Muscle layer of colon (tissue), 2 donors: ENCODE data around the gene KRTAP6-3.

Source experiments
- H3K27ac ChIP-seq: one replicate; pipeline ENCODE4 v1.7.0; 2013; ENCODE audit warnings: low read depth, mild to moderate bottlenecking, low read length, moderate library complexity
- H3K27me3 ChIP-seq, 2 donors: one replicate each; pipeline ENCODE4 v1.7.0; 2013; ENCODE audit warnings: low read length in 2 of 2, mild to moderate bottlenecking in 2 of 2; ENCODE audit not compliant: insufficient read depth in 2 of 2, control insufficient read depth in 1 of 2
- H3K36me3 ChIP-seq: one replicate; pipeline ENCODE4 v1.7.0; 2013; ENCODE audit warnings: mild to moderate bottlenecking, low read length; ENCODE audit not compliant: insufficient read depth
- H3K4me1 ChIP-seq: one replicate; pipeline ENCODE4 v1.7.0; 2013; ENCODE audit warnings: mild to moderate bottlenecking, low read length; ENCODE audit not compliant: insufficient read depth
- H3K4me3 ChIP-seq, 2 donors: one replicate each; pipeline ENCODE4 v1.7.0; 2013; ENCODE audit warnings: low read length in 2 of 2, low read depth in 1 of 2, mild to moderate bottlenecking in 1 of 2, moderate library complexity in 1 of 2
- H3K9ac ChIP-seq: one replicate; pipeline ENCODE4 v1.7.0; 2013; ENCODE audit warnings: low read length
- H3K9me3 ChIP-seq: one replicate; pipeline ENCODE4 v1.7.0; 2013; ENCODE audit warnings: mild to moderate bottlenecking, low read length
- donor health status: abdominal sarcoma.
- donor health status: Adenocarcinoma of cecum.

KRTAP6-3 gene

DNA sequence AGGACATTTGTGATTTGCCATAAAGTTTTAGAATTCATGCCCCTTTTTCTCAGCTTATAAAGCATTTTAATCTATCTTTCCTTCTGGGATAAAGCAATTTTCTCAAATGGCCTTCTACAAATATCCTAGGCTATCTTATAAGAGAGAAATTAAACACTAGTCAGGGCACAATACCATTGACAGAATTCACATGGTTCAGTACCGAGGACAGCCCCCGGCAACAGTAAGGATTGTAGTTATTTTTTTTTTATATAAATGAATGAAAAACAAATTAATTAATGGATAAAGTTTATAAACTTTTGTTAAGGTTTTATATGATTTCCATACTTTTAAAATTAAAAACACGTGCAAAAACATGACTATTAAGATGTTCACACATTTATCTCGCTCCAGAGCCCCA, 35.9 kb downstream of the KRTAP6-3 start:
- Histone ChIP-seq H3K4me3 (no peak overlapping the region), H3K4me1 (peaks cover 5% of the 10 kb centered on the region), H3K27ac (no peak overlapping the region), H3K9me3 (no peaks in the 10 kb centered on the region), H3K27me3 (no peaks in the 10 kb centered on the region), H3K9ac (no peak overlapping the region), H3K36me3 (no peaks in the 10 kb centered on the region)

DNA sequence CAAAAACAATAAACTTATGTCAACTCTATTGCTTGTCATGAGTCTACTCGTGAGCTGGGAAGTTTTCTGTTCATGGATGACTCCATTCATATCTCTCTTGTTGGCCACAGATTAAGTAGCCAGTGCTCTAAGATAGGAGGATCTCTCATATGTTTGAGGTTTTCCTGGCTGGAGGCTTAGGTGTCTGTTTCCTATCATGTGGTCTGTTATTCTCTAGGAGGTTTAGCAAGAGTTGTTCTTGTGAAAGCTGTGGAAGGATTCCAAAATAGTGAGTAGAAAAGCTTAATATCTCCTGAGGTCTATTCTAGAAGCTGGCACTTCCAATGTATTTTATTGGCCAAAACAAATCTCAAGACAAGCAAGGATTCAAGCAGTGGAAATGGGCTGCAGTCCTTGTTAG, 37.0 kb downstream of the KRTAP6-3 start:
- Histone ChIP-seq H3K27me3 (no peaks in the 10 kb centered on the region), H3K9me3 (no peaks in the 10 kb centered on the region), H3K36me3 (no peaks in the 10 kb centered on the region), H3K27ac (no peak overlapping the region), H3K4me1 (peaks cover 5% of the 10 kb centered on the region), H3K9ac (no peak overlapping the region), H3K4me3 (no peak overlapping the region)

DNA sequence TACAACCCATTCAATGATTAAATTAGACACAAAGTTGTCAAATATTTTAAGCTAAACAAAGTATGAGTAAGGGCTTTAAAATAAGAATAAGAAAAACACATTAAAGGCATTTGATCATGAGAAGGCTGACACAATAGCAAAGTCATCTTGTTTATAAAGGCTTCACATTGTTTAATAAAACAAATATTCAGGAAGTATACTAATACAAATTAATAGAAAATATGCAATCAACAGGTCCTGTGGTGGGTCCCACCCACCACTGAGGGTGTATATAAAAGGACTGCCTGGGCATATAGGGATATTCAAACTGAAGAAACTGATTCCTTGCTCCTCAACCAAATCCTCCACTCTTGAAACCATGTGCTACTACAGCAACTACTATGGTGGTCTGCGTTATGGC, 42.7 kb downstream of the KRTAP6-3 start, which contains the start of gene KRTAP20-2:
TSS of gene KRTAP20-2 (plus strand) at position 301 of the 400 bp plus-strand sequence. CDS start at position 359, 58 bp downstream.
- no peaks in the 10 kb centered on the region for H3K36me3 ChIP-seq
- no peaks in the 10 kb centered on the region for H3K9me3 ChIP-seq
- H3K27me3 ChIP-seq = no peaks in the 10 kb centered on the region
- H3K9ac ChIP-seq = no peak within 1 kb of the TSS
- H3K4me3 ChIP-seq = no peak within 1 kb of the TSS
- no peaks in the 10 kb centered on the region for H3K4me1 ChIP-seq
- H3K27ac ChIP-seq = no peak within 1 kb of the TSS

DNA sequence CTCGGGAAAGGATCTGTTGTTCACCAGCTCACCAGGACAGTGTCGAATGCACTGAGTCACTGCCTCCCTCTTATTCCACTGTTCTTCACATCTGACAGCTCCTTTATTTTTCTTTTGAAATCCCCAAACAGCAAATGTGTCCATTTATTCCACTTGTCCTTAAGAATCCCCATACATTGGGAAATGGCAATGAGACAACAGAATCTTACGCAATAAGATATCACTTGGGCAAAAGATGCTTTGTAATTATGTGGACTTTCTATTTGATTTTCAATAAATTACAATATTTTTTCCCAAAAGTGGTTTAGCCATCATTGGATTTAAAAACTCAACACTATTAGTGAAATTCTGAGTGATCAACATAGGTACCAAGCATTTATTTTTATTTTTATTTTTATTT, 46.4 kb downstream of the KRTAP6-3 start:
- no peak overlapping the region for H3K9ac ChIP-seq
- H3K36me3 ChIP-seq = no peaks in the 10 kb centered on the region
- H3K9me3 ChIP-seq = no peaks in the 10 kb centered on the region
- no peaks in the 10 kb centered on the region for H3K27me3 ChIP-seq
- H3K4me3 ChIP-seq = no peak overlapping the region
- H3K4me1 ChIP-seq = no peaks in the 10 kb centered on the region
- no peak overlapping the region for H3K27ac ChIP-seq

DNA sequence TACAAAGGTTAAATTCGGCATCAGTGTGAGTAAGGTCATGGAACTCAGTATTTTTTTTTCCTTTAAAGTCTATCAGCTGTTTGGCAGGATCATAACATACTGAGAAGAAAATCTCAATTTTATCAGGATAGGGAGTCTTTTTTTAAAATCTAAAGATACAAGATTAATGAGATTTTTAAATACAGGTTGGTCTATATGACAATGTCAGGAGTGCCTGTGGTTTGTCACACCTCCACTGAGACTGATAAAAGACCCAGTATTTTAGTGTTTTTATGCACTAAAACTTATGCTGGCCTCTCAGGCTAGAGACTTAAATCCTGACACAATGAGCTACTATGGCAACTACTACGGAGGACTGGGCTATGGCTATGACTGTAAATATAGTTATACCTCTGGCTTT, 50.3 kb downstream of the KRTAP6-3 start, which contains the start of gene KRTAP20-3:
TSS of gene KRTAP20-3 (plus strand) at position 301 of the 400 bp plus-strand sequence.
- Histone ChIP-seq H3K27ac (no peak within 1 kb of the TSS), H3K27me3 (no peaks in the 10 kb centered on the region), H3K4me3 (no peak within 1 kb of the TSS), H3K9me3 (no peaks in the 10 kb centered on the region), H3K9ac (no peak within 1 kb of the TSS), H3K36me3 (no peaks in the 10 kb centered on the region), H3K4me1 (no peaks in the 10 kb centered on the region)
